Measurements from ENCODE around the gene TNFRSF8. TPM values are rescaled to one million over a fixed set of nuclear protein-coding genes. Genes with fewer than 3 reads are reported as not detected.

The TNFRSF8 gene
- polyA plus RNA-seq, 1 donor (not counting 4 experiments of a cell fraction or from before 2014, with no cell fraction given) = 0.03 TPM

DNA sequence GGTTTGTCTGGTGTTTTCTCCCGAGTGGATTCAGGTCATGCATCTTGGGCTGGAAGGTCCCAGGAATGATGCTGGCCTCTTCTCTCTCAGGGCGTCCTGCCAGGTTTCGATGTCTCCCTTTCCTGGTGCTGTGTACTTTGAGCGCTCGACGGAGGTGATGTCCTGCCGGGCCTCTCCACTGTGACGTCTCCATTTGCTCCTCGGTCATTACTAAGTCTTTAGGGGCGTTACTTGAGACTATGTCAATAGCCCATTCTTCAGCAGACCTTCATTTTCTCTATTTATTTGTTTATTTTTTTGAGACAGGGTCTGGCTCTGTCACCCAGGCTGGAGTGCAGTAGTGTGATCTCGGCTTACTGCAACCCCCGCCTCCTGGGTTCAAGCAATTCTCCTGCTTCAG lies 66.5 kb downstream of the TNFRSF8 start:
- H3K27ac ChIP-seq (ENCODE audit: control insufficient read depth, insufficient read depth, low read length) = no peak overlapping the region
- no peak overlapping the region for H3K4me3 ChIP-seq (ENCODE audit: control insufficient read depth in 2 of 3, extremely low read depth in 1 of 3, insufficient read depth in 2 of 3, low read depth in 1 of 3, low read length in 3 of 3)
- H3K9me3 ChIP-seq (ENCODE audit: control insufficient read depth, low read depth, low read length) = no peaks in the 10 kb centered on the region
- dilution Hi-C loops (cut with MboI; ENCODE audit: extremely low pct_ligation_motif_present, low sequenced_read_pairs) = no loop called here
- no peak overlapping the region for H3K4me2 ChIP-seq (ENCODE audit: control insufficient read depth, extremely low read depth, insufficient read depth, low read depth, low read length)
- peaks cover 15% of the 10 kb centered on the region for H3K27me3 ChIP-seq (ENCODE audit: control insufficient read depth, extremely low read depth, insufficient read depth, low read length)
- H3K4me1 ChIP-seq (ENCODE audit: control insufficient read depth, extremely low read depth, insufficient read depth, low read length) = peaks cover 13% of the 10 kb centered on the region
- TF ChIP-seq EZH2 (IDR thresholded peaks at IDR 0.05; ENCODE audit: low read length) = no peak
- TF ChIP-seq, protein P1, sequence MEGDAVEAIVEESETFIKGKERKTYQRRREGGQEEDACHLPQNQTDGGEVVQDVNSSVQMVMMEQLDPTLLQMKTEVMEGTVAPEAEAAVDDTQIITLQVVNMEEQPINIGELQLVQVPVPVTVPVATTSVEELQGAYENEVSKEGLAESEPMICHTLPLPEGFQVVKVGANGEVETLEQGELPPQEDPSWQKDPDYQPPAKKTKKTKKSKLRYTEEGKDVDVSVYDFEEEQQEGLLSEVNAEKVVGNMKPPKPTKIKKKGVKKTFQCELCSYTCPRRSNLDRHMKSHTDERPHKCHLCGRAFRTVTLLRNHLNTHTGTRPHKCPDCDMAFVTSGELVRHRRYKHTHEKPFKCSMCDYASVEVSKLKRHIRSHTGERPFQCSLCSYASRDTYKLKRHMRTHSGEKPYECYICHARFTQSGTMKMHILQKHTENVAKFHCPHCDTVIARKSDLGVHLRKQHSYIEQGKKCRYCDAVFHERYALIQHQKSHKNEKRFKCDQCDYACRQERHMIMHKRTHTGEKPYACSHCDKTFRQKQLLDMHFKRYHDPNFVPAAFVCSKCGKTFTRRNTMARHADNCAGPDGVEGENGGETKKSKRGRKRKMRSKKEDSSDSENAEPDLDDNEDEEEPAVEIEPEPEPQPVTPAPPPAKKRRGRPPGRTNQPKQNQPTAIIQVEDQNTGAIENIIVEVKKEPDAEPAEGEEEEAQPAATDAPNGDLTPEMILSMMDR (optimal IDR thresholded peaks at IDR 0.05 in 1 of 3, IDR thresholded peaks at IDR 0.05 in 1 of 3, conservative IDR thresholded peaks at IDR 0.05 in 1 of 3; ENCODE audit: extremely low read depth in 1 of 3, insufficient read depth in 2 of 3, low read length in 3 of 3) = no peak
- FAIRE-seq (no peak), DNase-seq (ENCODE audit: low read depth, low spot score) (no peak)
- no peak overlapping the region for H3K9ac ChIP-seq (ENCODE audit: control insufficient read depth, extremely low read depth, insufficient read depth, low read length)
- no peaks in the 10 kb centered on the region for H3K79me2 ChIP-seq (ENCODE audit: control insufficient read depth, insufficient read depth, low read length)
- H3K9me1 ChIP-seq (ENCODE audit: control insufficient read depth, extremely low read depth, insufficient read depth, low read length) = no peaks in the 10 kb centered on the region
- H2AFZ ChIP-seq (ENCODE audit: control insufficient read depth, low read length) = no peak overlapping the region
- no peaks in the 10 kb centered on the region for H4K20me1 ChIP-seq (ENCODE audit: control insufficient read depth, extremely low read depth, insufficient read depth, low read length)
- H3K36me3 ChIP-seq (ENCODE audit: control insufficient read depth in 2 of 2, extremely low read depth in 1 of 2, insufficient read depth in 2 of 2, low read length in 2 of 2) = no peaks in the 10 kb centered on the region

DNA sequence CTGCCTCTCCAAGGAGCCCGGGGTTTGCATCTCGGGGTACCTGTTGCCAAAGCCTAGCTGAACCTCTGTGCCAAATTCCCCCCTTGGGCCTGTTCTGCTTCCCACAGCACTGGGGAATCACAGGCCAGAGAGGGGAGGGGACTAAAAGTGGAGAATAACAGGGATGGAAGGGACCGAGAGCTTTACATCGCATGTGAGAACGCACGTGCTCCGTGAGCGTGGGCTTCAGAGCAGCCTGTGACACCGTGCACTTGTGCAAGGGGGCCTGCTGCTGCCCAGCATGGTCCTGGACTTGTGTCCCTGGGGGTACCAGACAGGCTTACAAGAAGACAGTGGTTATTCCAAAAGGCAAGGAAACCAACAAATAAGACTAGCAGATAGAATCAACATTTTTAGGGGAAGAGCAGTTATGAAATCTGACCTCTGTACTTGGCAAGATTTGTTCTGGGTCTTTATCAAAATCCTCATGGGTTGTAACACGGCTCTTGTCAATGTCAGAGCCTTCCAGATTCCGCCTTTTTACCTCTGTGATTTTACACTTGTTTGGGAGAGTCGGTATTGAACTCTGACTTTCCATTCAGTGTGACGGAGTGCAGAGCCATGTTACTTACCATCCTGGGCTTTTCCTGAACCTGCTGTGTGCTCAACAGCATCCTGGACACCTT lies 67.5 kb downstream of the TNFRSF8 start:
- Histone ChIP-seq H4K20me1 (ENCODE audit: control insufficient read depth, extremely low read depth, insufficient read depth, low read length) (no peaks in the 10 kb centered on the region), H3K27ac (ENCODE audit: control insufficient read depth, insufficient read depth, low read length) (no peak overlapping the region), H3K4me1 (ENCODE audit: control insufficient read depth, extremely low read depth, insufficient read depth, low read length) (peaks cover 13% of the 10 kb centered on the region), H3K36me3 (ENCODE audit: control insufficient read depth in 2 of 2, extremely low read depth in 1 of 2, insufficient read depth in 2 of 2, low read length in 2 of 2) (no peaks in the 10 kb centered on the region), H2AFZ (ENCODE audit: control insufficient read depth, low read length) (no peak overlapping the region), H3K79me2 (ENCODE audit: control insufficient read depth, insufficient read depth, low read length) (no peaks in the 10 kb centered on the region), H3K4me2 (ENCODE audit: control insufficient read depth, extremely low read depth, insufficient read depth, low read depth, low read length) (no peak overlapping the region), H3K4me3 (ENCODE audit: control insufficient read depth in 2 of 3, extremely low read depth in 1 of 3, insufficient read depth in 2 of 3, low read depth in 1 of 3, low read length in 3 of 3) (no peak overlapping the region), H3K27me3 (ENCODE audit: control insufficient read depth, extremely low read depth, insufficient read depth, low read length) (peaks cover 10% of the 10 kb centered on the region), H3K9me3 (ENCODE audit: control insufficient read depth, low read depth, low read length) (no peaks in the 10 kb centered on the region), H3K9ac (ENCODE audit: control insufficient read depth, extremely low read depth, insufficient read depth, low read length) (no peak overlapping the region), H3K9me1 (ENCODE audit: control insufficient read depth, extremely low read depth, insufficient read depth, low read length) (no peaks in the 10 kb centered on the region)
- no peak for FAIRE-seq
- TF ChIP-seq, protein P1 (optimal IDR thresholded peaks at IDR 0.05 in 1 of 3, IDR thresholded peaks at IDR 0.05 in 1 of 3, conservative IDR thresholded peaks at IDR 0.05 in 1 of 3; ENCODE audit: extremely low read depth in 1 of 3, insufficient read depth in 2 of 3, low read length in 3 of 3) = no peak
- TF ChIP-seq EZH2 (IDR thresholded peaks at IDR 0.05; ENCODE audit: low read length) = no peak
- no peak for DNase-seq (ENCODE audit: low read depth, low spot score)
- dilution Hi-C loops (cut with MboI; ENCODE audit: extremely low pct_ligation_motif_present, low sequenced_read_pairs) = no loop called here

Data from keratinocyte (primary cell).